ENCODE measurements around the gene ADGRV1.
"Not testable (repeated sequence)": the region's sequence is repeated elsewhere in the genome, so short reads cannot be mapped to it uniquely, and the experiment has no call there.

ADGRV1 gene

DNA sequence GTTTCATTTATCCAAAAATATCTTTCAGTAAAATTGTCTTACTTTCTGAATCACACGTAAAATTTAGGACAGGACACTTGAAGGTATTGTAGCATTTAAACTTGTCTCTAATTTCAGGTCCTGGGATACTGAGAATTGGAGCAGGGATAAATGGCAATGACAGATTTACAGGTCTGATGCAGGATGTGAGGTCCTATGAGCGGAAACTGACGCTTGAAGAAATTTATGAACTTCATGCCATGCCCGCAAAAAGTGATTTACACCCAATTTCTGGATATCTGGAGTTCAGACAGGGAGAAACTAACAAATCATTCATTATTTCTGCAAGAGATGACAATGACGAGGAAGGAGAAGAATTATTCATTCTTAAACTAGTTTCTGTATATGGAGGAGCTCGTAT, 99.2 kb downstream of the ADGRV1 start:
- DNase-seq = no peak

DNA sequence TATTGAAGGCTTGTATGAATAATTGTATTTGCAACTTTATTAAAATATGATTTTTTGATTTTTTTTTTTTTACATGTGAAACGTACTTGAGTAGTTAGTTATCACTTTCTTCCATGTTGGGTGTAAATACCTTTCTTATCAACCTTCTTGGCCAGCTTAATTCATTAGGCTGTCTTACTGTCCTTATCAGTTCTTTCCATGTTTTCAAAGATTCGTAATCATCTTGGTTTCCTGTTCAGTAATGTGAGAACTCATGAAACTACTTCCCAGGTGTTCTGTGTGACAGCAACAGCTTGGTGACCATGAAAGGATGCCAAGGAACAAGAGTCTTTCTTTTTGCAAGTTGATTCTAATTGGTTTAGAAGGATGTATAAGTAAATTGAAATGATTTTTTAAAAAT, 100.0 kb downstream of the ADGRV1 start:
- no peak for DNase-seq

DNA sequence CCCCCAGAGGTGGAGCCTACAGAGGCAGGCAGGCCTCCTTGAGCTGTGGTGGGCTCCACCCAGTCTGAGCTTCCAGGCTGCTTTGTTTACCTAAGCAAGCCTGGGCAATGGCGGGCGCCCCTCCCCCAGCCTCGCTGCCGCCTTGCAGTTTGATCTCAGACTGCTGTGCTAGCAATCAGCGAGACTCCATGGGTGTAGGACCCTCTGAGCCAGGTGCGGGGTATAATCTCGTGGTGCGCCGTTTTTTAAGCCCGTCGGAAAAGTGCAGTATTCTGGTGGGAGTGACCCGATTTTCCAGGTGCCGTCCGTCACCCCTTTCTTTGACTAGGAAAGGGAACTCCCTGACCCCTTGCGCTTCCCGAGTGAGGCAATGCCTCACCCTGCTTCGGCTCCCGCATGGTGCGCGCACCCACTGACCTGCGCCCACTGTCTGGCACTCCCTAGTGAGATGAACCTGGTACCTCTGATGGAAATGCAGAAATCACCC, 109.5 kb downstream of the ADGRV1 start:
- DNase-seq = not testable (repeated sequence)

DNA sequence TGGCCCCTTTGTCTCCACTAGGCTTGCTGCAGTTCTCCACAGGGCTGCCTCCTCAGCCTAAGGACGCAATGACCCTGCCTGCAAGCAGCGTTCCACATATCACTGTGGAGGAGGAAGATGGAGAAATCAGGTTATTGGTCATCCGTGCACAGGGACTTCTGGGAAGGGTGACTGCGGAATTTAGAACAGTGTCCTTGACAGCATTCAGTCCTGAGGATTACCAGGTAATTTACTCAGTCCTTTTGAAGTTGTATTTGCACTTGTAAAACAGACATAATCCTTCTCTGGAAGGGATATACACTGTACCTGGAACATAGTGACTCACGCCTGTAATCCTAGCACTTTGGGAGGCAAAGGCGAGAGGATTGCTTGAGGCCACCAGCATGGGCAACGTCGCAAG, 116.6 kb downstream of the ADGRV1 start:
- no peak for DNase-seq

DNA sequence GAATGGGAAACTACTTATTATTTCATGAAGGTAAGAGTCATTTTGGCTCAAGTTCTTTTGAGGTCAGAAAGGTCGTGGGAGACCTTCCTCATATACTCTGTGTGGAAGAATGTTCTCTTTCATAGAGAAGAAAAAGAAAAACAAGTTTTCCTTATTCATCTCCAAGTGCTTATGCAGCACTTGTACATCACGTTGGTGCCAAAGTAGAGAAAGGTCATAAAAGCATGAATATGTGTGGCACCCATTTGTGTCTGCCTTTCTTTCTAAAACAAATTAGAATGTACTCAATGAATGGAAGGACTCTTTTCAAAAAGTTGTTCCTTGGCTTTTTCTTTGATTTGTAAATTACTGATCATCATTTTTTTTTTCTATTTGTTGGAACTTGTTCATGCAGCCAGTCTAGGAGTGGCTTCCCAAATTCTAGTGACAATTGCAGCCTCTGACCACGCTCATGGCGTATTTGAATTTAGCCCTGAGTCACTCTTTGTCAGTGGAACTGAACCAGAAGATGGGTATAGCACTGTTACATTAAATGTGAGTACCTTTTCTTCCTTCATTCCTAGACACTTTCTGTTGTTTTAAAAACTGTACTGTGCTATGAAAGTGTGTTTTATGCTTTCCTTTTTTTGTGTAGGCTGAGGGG, 122.4 kb downstream of the ADGRV1 start:
- no peak for DNase-seq

DNA sequence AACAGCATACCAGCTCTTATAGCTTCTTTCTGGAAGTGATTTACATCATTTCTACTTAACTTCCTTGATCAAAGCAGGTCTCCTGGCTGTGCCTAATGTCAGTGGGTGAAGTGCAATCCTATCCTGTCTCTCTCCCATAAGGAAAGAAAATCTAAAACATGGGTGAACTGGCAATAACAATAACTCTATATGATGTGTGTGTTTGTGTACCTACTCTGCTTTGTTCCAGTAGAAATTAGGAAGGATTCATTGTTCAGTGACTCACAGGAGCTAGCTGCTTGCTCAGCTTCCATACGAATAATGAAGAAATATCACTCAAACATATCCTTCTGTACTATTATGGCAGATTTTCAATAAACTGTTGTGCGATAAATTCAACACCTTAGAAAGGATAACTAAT, 123.7 kb downstream of the ADGRV1 start:
- DNase-seq = no peak

DNA sequence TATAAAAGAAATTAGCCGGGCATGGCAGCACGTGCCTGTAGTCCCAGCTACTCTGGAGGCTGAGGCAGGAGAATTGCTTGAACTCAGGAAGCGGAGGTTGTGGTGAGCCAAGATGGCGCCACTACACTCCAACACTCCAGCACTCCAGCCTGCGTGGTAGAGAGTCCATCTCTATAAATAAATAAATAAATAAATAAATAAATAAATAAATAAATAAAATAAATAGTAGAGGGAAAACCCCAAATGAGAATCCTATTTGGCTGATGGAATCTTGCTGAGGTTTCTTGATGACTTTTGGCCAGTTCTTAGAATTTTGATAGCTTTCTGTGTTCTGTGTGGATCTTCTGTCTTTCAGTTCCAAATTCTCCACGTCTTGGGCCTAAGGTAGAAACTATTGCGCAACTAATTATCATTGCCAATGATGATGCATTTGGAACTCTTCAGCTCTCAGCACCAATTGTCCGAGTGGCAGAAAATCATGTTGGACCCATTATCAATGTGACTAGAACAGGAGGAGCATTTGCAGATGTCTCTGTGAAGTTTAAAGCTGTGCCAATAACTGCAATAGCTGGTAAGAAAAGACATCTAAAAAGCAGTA, 126.9 kb downstream of the ADGRV1 start:
- no peak for DNase-seq

DNA sequence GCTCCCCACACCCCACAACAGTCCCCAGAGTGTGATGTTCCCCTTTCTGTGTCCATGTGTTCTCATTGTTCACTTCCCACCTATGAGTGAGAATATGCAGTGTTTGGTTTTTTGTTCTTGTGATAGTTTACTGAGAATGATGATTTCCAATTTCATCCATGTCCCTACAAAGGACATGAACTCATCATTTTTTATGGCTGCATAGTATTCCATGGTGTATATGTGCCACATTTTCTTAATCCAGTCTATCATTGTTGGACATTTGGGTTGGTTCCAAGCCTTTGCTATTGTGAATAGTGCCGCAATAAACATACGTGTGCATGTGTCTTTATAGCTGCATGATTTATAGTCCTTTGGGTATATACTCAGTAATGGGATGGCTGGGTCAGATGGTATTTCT, 127.8 kb downstream of the ADGRV1 start:
- DNase-seq = not testable (repeated sequence)

DNA sequence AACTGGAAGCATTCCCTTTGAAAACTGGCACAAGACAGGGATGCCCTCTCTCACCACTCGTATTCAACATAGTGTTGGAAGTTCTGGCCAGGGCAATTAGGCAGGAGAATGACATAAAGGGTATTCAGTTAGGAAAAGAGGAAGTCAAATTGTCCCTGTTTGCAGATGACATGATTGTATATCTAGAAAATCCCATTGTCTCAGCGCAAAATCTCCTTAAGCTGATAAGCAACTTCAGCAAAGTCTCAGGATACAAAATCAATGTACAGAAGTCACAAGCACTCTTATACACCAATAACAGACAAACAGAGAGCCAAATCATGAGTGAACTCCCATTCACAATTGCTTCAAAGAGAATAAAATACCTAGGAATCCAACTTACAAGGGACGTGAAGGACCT, 128.9 kb downstream of the ADGRV1 start:
- not testable (repeated sequence) for DNase-seq

DNA sequence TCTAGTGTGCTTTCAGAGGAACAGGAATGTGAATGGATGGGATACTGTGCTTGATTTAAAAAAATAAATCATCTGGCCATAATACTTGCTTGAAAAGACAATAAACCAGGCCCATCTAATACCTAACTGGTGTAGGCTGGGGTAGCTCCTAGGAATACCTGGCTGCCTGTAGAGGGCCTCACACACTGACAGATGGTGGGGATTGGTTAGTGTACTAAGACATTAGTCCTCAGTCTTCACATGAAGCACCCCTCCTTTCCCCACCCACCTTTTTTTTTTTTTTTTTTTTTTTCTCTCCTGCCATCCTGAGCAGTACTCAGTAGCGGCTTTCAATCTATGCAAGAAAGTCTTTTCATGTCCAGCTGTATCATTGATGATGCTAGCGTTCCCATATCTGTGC, 130.5 kb downstream of the ADGRV1 start:
- DNase-seq = no peak

DNA sequence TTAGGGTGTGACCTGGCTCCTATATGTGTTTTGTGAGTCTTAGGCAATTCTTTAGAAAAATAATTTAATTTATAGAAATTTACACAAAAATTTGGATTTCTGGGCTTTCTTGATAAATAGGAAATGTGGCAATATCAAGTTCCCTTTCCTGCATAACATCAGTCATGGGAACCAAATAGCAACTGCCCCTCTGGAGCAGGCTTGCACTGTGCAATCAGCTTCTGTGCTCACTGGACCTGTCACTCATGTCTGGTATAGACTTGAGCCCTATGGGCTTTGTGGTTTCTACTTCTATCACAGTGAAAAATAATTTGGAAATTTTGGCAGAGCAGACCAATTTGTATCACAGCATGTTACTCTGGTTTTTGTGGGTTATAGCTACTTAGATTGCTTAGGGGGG, 131.7 kb downstream of the ADGRV1 start:
- no peak for DNase-seq

DNA sequence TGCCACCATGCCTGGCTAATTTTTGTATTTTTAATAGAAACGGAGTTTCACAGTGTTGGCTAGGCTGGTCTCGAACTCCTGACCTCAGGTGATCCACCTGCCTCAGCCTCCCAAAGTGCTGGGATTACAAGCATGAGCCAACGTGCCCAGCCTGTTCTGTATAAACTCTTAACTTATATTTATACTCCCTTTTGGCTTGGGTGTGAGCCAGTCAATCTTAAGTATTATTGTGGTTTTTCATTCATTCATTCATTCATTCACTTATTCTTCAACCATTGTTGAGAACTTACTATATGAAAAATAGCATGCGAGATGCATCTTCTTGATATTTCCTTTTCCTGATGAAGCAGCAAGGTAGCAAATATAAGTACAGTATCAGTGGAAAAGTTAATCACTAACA, 132.9 kb downstream of the ADGRV1 start:
- DNase-seq = no peak

DNA sequence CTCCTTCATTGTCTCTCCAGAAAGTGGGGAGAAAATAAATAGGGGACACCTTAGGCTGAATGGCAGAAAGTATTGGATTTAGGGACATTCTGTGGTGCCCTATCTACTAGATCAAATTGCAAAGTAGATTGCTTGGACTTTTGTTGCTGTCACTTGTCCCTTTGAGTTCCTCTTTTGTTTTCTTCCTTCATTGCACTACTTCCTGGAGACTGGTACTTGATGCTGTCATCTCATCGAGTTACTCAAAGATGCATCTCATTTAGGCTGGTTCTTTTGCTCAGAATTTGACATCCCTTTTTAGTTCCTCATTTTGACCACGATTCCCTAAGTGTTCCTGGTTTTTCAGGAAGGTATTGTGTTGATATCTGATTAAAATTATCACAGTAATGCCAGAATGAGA, 137.6 kb downstream of the ADGRV1 start:
- DNase-seq = no peak

DNA sequence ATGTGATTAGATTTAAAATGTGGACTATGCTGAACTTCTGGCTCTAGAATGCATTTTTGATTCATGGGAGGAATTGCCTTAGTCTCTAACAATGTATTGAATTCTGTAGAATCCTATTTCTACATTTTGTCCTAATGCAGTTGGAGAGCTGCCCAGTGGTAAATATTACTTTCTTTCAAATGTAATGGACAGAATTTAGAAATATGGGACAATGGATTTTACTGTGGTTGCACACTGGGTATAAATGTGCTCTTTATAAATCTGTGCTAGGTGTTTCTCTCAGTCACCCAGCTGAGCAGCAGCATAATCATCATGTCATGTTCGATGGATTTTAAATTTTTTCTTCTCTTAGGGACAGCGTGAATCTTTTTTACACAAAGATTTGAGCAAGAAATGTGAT, 141.7 kb downstream of the ADGRV1 start:
- no peak for DNase-seq

DNA sequence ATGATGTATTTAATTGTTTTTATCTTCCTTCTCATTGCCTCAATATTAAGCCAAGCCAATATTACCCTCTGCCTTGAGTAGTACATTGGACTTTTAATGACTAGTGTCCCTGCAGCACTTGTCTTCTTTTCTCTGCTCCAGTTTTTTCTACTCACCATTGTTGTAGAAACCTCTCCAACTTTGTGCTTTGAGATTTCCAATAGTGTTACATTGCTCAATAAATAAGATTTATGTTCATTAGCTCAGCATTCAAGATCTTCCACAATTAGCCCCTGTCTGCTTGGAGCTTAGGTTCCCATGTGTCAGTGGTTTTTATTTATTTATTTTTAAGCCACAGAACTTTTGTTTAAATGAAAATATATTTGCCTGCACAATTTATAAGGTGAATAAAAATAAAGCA, 145.3 kb downstream of the ADGRV1 start:
- DNase-seq = no peak

DNA sequence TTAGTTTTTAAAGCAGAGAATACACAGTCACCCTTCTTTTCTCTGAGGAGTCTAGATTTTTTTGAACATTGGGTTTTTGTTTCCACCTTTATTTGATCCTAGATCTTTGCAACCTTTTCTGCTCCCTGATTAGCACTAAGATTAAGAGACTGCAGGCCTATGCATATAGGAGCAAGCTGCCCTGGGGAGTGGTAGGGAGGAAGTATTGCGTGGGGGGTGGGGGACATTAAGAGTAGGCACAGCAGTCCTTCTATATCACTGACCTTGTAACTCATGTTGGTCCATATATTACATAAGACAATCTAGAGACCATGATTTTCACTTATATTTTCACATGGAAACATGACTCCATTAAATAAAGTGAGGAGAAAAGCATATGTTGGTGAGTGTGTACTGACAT, 149.1 kb downstream of the ADGRV1 start:
- no peak for DNase-seq

DNA sequence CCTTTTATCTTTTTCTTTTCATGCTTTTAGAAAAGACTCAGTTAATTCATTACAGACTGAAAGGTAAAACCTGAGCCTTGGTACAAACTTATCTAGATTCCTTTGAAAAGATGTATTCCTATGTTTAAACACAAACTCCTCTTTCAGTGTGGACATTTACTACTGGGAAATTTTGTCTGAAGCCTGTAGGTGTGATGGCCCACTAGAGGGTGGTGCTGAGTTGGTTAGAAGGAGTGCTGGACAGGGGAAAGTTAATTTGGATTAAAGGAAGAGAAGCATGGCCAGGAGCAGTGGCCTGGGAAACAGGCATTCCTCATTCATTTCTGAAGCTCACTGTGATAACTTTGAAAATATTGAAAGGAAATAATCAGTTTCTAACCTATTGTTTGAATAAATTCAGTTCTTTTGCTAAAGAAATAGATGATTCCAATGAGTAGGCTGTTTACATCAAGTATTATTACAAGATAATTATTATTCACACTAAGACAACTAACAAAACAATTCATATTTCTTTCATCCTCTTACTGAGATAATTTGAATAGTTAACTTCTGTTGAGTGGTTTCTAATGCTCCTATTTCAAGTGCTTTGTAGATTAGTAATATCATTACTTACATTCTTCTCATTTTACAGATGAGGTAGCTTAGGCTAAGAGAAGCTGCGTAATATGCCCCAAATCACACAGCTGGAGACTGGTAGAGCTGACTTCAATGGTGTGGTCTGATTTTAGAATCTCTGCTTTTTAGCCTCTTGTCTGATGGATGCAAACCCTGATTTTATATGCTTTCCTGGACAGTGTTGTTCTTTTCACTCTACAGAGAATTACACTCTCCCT, 150.9 kb downstream of the ADGRV1 start:
- peak; percentile 6 for DNase-seq

DNA sequence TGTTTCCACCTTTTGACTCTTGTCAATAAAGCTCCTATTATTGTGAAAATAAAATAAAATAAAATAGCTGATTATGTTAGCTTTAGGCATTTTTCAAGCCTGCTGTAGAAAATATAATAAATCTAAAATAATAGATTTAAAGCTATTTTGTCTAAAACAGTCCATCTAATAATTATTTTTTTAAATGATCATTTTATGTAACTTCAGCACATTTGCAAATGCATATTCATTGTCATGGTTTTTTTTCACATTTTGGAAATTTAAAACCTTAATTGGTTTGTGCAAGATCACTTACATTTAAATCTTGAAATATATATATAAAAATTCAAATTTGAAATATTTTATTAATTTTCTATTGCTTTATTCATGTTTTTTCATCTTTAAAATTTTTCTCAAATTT, 159.8 kb downstream of the ADGRV1 start:
- DNase-seq = no peak

DNA sequence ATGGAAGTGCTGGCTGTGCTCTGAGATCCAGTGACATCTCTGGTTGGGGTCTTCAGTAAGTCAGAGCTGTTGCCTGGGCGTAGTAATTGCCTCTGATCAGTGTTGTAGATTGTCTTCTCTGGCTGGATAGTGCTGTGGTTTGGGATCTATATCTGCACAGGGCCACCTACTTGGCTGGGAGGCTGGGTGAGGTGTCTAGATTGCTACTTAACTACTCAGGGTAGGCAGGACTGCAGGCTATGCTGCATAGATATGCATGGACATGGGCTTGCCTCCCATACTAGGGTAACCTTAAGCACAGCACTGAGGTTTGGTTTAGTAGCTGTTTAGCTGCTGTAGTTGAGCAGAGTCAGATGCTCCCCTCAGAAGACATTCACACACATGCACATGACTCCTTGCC, 181.0 kb downstream of the ADGRV1 start:
- DNase-seq = no peak

DNA sequence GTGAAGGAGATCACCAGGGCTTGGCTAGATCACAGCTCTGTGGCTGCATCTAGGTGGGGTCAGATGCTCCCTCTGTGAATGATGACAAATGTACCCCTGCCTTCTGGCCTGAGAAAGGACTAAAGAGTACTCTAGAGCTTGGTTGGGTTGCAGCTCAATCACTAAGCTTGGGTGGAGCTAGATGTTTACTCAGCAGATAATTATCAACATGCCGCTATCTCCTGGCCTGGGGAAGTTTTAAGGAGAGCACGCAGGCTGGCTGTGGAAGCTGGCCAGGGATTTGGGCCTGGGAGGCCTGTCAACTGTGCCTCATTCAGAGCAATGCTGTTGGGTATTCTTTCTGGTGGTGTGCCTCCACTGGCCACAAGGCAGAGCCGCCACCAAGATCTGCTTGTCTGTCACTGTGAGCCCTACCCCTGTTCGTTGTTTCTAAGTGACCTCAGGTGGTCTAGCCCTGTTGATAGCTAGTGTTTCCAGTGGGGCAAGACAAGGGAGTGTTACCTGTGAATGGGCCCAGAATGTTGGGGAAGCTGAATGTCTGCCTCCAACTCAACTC, 181.7 kb downstream of the ADGRV1 start:
- DNase-seq = no peak

DNA sequence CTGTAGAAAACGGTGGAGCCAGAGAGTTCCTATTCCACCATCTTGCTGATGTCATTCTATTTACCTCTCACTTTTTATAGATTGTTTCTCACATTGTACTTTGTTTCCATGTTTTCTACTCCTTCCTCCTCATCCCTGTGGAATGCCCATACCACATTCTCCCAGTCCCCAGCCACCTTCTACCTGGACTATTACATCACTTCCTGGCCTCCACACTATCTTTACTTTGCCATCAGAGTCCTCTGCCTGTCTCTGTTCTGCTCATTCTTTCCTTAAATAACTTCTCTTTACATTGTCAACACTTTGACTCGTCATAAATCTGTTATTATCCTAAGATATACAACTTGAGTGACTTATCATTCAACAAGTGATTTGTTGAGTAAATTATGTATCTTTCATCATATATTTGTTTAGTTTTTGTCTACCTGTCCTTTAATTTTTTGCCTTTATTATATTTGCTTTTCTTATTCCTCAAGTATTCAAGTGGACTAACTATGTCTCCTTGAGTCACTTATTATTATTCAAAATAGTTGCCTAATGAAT, 182.5 kb downstream of the ADGRV1 start:
- no peak for DNase-seq

DNA sequence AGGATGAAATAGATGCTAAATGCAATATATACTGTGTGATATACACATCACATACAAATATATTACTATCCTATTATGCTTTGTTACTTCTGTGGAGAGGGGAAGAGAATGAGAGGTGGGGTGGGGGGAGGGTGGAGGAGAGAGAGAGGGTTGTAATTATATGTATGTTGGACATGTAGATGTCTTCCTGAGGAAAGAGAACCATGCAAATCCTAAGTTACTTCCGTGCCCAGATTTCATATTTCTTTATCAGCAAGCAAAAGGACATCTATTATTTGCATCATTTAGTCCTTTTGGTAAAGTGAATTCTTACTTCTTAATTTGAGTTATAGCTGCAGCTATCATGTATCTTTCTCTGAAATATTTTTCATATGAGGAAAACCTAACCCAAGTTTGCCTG, 187.5 kb downstream of the ADGRV1 start:
- DNase-seq = no peak

DNA sequence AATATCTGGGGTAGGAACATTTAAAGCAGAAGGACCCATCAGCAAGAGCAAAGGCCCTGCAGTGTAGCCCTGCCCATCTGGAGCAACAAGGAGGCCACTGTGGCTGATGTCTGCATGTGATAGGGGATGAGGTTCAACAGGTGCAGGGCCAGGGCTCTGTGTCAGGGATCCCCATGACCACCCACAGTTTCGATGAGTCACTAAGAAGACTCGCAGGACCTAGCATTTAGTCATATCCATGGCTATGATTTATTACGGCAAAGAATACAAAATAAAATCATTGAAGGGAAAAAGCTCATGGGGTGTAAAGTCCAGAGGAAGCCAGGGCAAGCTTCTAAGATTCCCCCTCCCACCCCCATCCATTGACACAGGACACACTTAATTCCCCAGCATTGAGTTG, 188.6 kb downstream of the ADGRV1 start:
- no peak for DNase-seq

DNA sequence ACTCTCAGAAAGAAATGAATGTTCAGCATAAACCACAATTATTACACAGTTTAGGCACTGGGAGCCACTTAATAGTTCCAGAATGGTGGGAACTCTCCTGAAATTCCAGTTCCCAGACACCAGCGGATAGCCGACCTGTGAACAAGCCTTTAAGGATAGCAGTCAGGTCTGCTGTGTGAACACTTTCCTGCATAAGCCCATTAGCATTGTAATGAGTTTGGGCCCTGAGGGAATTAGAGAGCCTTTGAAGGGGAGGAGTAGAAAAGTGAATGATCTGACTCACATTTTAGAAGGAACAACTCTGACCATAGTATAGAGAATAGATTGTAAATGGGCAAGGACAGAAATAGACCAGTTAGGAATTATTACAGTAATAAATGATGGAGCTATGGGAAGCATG, 189.1 kb downstream of the ADGRV1 start:
- DNase-seq = no peak

Data from NCI-H1105 (cell line).